ENCODE measurements around the gene HMCN1.
"Not testable (repeated sequence)": the region's sequence is repeated elsewhere in the genome, so short reads cannot be mapped to it uniquely, and the experiment has no call there.

The HMCN1 gene

GRCh38 chr1:185874246-185874645 lies 140.1 kb downstream of the HMCN1 start:
- TF ChIP-seq MYC (IDR thresholded peaks at IDR 0.05; ENCODE audit: low read depth, low read length) (no peak), CTCF (IDR thresholded peaks at IDR 0.05; ENCODE audit: low read depth, low read length) (no peak), MAX (IDR thresholded peaks at IDR 0.05; ENCODE audit: low read depth, low read length) (no peak), POLR2A (IDR thresholded peaks at IDR 0.05; ENCODE audit: extremely low read depth, insufficient read length) (no peak)
- no peak for DNase-seq (ENCODE audit: low read depth)
- H3K4me3 ChIP-seq (ENCODE audit: low read depth, low read length): no peak overlapping the region

GRCh38 chr1:185880330-185880729 lies 146.1 kb downstream of the HMCN1 start:
- DNase-seq (ENCODE audit: low read depth): no peak
- TF ChIP-seq MYC (IDR thresholded peaks at IDR 0.05; ENCODE audit: low read depth, low read length): no peak
- no peak for TF ChIP-seq CTCF (IDR thresholded peaks at IDR 0.05; ENCODE audit: low read depth, low read length)
- no peak for TF ChIP-seq POLR2A (IDR thresholded peaks at IDR 0.05; ENCODE audit: extremely low read depth, insufficient read length)
- TF ChIP-seq MAX (IDR thresholded peaks at IDR 0.05; ENCODE audit: low read depth, low read length): no peak
- H3K4me3 ChIP-seq (ENCODE audit: low read depth, low read length): no peak overlapping the region

GRCh38 chr1:185880779-185881333 lies 146.7 kb downstream of the HMCN1 start:
- TF ChIP-seq MAX (IDR thresholded peaks at IDR 0.05; ENCODE audit: low read depth, low read length) (no peak), MYC (IDR thresholded peaks at IDR 0.05; ENCODE audit: low read depth, low read length) (no peak), CTCF (IDR thresholded peaks at IDR 0.05; ENCODE audit: low read depth, low read length) (no peak), POLR2A (IDR thresholded peaks at IDR 0.05; ENCODE audit: extremely low read depth, insufficient read length) (no peak)
- no peak overlapping the region for H3K4me3 ChIP-seq (ENCODE audit: low read depth, low read length)
- no peak for DNase-seq (ENCODE audit: low read depth)

GRCh38 chr1:185886046-185886445 lies 151.9 kb downstream of the HMCN1 start:
- TF ChIP-seq MYC (IDR thresholded peaks at IDR 0.05; ENCODE audit: low read depth, low read length) (no peak), MAX (IDR thresholded peaks at IDR 0.05; ENCODE audit: low read depth, low read length) (no peak), POLR2A (IDR thresholded peaks at IDR 0.05; ENCODE audit: extremely low read depth, insufficient read length) (no peak), CTCF (IDR thresholded peaks at IDR 0.05; ENCODE audit: low read depth, low read length) (no peak)
- no peak overlapping the region for H3K4me3 ChIP-seq (ENCODE audit: low read depth, low read length)
- DNase-seq (ENCODE audit: low read depth): no peak

- no peak for DNase-seq (ENCODE audit: low read depth)
- TF ChIP-seq CTCF (IDR thresholded peaks at IDR 0.05; ENCODE audit: low read depth, low read length) (no peak), POLR2A (IDR thresholded peaks at IDR 0.05; ENCODE audit: extremely low read depth, insufficient read length) (no peak), MYC (IDR thresholded peaks at IDR 0.05; ENCODE audit: low read depth, low read length) (no peak), MAX (IDR thresholded peaks at IDR 0.05; ENCODE audit: low read depth, low read length) (no peak)
- H3K4me3 ChIP-seq (ENCODE audit: low read depth, low read length): no peak overlapping the region
These were observed 152.5 kb downstream of the HMCN1 start for GRCh38 chr1:185886671-185887070.

GRCh38 chr1:185892831-185893403 lies 158.7 kb downstream of the HMCN1 start:
- not testable (repeated sequence) for DNase-seq (ENCODE audit: low read depth); H3K4me3 ChIP-seq (ENCODE audit: low read depth, low read length)
